ENCODE results near the gene PCCA. TPM values are rescaled to one million over a fixed set of nuclear protein-coding genes. Genes with fewer than 3 reads are reported as not detected.
A peak's percentile ranks its signal among the peaks of the same experiment; 100 is the strongest.
"Not testable (repeated sequence)": the region's sequence is repeated elsewhere in the genome, so short reads cannot be mapped to it uniquely, and the experiment has no call there.

The PCCA gene
- total RNA-seq, 1 donor from 2014 or later, result 44.9 TPM

- DNase-seq (ENCODE audit: low spot score), result no peak
These were observed 272.6 kb downstream of the PCCA start for GRCh38 chr13:100361504-100361903.

- no peak for DNase-seq (ENCODE audit: low spot score)
These were observed 273.5 kb downstream of the PCCA start for GRCh38 chr13:100362371-100362770.

GRCh38 chr13:100362781-100363180 lies 273.9 kb downstream of the PCCA start:
- no peak for DNase-seq (ENCODE audit: low spot score)

GRCh38 chr13:100363285-100363711 lies 274.4 kb downstream of the PCCA start:
- no peak for DNase-seq (ENCODE audit: low spot score)

- no peak for DNase-seq (ENCODE audit: low spot score)
These were observed 275.0 kb downstream of the PCCA start for GRCh38 chr13:100363874-100364273.

- DNase-seq (ENCODE audit: low spot score), result no peak
These were observed 275.7 kb downstream of the PCCA start for GRCh38 chr13:100364591-100364990.

GRCh38 chr13:100365680-100366079 lies 276.8 kb downstream of the PCCA start:
- DNase-seq (ENCODE audit: low spot score), result no peak

GRCh38 chr13:100378533-100378932 lies 289.6 kb downstream of the PCCA start:
- no peak for DNase-seq (ENCODE audit: low spot score)

- DNase-seq (ENCODE audit: low spot score), result no peak
These were observed 292.8 kb downstream of the PCCA start for GRCh38 chr13:100381595-100382224.

GRCh38 chr13:100382785-100383184 lies 293.9 kb downstream of the PCCA start:
- DNase-seq (ENCODE audit: low spot score), result no peak

GRCh38 chr13:100387416-100387815 lies 298.5 kb downstream of the PCCA start:
- DNase-seq (ENCODE audit: low spot score), result no peak

GRCh38 chr13:100388150-100388549 lies 299.3 kb downstream of the PCCA start:
- DNase-seq (ENCODE audit: low spot score), result not testable (repeated sequence)

- no peak for DNase-seq (ENCODE audit: low spot score)
These were observed 300.0 kb downstream of the PCCA start for GRCh38 chr13:100388923-100389322.

GRCh38 chr13:100389617-100390016 lies 300.7 kb downstream of the PCCA start:
- DNase-seq (ENCODE audit: low spot score), result no peak

GRCh38 chr13:100392709-100393630 lies 304.1 kb downstream of the PCCA start:
- peak; percentile 90 for DNase-seq (ENCODE audit: low spot score)

GRCh38 chr13:100394005-100394695 lies 305.3 kb downstream of the PCCA start:
- no peak for DNase-seq (ENCODE audit: low spot score)

- no peak for DNase-seq (ENCODE audit: low spot score)
These were observed 306.9 kb downstream of the PCCA start for GRCh38 chr13:100395698-100396373.

- DNase-seq (ENCODE audit: low spot score), result no peak
These were observed 307.9 kb downstream of the PCCA start for GRCh38 chr13:100396776-100397175.

- DNase-seq (ENCODE audit: low spot score), result no peak
These were observed 308.7 kb downstream of the PCCA start for GRCh38 chr13:100397627-100398026.

GRCh38 chr13:100398360-100398759 lies 309.5 kb downstream of the PCCA start:
- DNase-seq (ENCODE audit: low spot score), result no peak

- no peak for DNase-seq (ENCODE audit: low spot score)
These were observed 310.6 kb downstream of the PCCA start for GRCh38 chr13:100399455-100399854.

- no peak for DNase-seq (ENCODE audit: low spot score)
These were observed 314.8 kb downstream of the PCCA start for GRCh38 chr13:100403675-100404074.
